ENCODE data around the gene TENM4.
A peak's percentile ranks its signal among the peaks of the same experiment; 100 is the strongest.

The TENM4 gene

DNA sequence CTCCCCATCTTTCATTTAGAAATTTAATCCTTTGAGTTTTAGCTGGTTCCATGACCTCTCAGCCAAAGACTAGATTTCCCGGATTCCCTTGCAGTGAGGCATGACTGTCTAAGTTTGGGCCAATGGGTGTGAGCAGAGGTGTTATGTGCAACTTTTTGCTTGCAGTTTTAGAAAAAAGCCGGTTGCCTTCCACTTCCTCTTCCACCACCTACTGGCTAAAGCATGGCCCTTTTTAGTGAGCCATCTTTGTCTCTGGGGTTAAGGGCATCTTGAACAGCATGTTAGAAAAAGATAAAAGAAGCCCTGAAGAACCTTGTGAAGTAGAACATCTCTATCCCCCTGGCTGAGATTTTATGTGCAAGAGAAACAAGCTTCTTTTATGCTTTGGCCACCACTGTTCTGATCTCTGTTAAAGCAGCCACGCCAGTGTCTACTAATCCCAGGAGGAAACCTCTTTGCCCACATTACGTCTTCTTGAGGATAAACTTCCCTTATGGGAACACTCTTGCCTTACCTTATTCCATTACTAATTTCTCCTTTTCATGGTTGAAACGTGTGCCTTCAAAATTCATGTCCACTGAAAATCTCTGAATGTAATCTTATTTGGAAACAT, 279.9 kb downstream of the TENM4 start:
- no peak for DNase-seq

DNA sequence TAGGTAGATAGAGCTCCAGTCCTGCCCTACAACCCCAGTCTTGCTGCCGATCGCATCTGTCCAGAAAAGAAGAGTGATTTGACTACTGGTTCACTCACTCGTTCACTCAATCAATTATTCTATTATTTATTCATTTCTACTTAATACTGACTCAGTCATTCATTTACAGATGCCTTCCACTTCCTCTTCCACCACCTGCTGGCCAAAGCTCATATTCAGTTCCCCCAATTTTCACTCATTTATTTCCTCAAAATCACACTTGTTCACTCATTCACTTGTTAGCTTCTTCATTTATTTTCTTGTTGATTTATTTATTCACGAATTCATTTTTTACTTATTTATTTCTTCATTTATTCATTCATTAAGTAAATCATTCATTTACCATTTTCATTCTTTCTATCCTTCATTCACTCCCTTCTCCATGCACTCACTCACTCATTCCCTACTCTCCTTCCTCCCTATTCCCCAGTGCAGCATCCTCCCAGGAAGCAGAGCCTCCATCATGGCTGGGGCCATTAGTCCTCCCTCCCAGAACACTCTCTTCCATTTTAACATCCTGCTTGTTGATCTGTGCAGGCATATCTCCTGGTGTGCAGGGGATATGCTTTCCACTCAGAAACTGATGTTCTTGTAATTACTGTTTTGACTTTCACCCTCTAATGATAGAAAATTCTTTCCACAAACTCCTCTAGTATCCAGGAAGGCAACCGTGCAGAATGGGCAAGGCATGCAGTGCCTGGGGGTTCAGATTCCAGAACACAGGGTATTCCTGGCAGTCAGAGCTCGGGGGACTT, 281.0 kb downstream of the TENM4 start:
- no peak for DNase-seq

DNA sequence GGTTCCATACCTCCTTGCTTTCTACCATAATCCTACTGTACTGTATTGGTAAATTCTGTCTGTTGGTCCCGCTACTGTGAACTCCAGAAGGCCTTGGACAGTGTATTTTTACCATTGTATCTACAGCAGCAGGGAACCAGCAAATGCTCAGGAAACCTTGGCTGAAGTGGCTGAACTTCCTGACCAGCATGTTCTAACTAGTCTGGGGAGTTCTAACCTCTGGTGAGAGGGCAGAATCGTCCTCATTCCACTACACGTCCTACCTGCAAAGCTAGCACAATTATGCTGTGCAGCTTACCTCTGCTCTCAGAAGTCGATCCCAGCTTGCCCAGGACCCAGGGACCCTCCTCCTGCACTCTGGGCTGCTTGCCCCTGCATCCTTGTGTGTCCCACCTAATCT, 283.1 kb downstream of the TENM4 start:
- no peak for DNase-seq

DNA sequence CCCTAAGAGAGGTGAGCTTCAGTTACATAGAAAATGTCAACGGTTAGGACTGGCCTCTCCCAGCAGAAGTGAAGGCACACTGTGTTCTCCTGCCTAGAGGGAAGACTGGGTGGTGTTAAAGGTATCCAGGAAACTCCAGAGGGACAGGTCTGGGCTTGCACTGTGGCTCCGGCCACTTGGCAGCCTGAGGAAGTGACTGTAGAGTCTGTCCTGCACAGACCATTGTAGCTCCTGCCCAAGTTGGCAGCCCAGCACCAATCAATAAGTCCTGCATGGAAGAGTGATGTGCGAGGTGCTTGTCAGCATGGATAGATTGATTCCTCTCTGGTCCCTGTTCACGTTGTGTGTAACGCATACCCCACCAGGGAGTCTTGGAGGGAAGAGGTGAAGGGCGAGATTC, 284.8 kb downstream of the TENM4 start:
- no peak for DNase-seq

DNA sequence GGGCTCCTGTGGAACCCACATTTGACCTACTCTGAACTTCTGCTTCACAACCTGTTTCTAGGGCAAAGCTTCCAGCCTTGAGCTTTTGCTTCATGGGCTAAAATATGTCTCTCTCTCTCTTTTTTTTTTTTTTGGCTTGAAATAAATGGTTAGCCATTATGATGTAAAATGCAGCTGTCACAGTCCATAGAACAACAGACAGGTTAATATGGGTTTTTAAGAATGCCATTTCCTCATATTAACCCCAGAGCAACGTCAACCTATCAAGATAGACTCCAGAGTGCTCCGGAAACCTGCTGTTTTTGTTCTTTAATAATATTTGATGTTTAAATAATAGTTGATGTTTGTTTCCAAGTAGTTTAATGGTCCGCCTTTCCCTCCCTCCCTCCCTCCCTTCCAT, 285.6 kb downstream of the TENM4 start:
- DNase-seq: no peak

DNA sequence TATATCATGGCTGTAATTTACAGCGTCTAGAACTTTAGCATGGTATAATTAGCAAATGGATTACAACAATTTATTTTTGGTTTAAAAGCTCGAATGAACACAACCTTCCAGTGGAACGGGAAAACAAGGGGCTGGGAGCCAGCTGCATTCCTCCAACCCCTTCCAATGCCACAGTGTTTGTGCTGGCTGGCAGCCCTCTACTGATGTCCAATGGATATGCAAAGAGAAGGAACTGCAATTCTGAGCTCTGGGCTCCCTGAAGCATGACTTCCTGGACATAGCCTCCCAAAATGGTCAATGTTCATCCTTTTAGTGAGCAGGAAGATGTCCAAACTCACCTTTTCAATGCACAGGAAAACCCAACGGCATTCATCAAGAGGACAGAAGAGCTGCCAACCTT, 288.3 kb downstream of the TENM4 start:
- no peak for DNase-seq

DNA sequence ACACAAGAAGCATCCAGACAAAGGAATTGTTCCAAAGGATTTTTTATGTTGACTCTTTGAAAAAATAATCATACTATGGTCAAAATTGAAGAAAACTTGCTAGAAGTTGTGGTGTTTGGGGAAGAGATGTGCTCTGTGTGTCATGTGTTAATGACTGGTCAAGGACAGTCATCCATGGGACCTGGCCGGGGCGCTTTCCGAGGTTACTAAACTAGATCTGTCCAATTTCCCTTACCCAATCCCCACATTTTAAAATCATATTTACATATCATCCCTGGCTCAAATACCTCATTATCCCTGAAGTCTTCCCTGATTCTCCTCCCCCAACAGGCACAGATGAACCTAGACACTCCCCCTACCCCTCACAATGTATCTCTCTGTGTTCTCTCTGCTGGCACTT, 289.4 kb downstream of the TENM4 start:
- no peak for DNase-seq

DNA sequence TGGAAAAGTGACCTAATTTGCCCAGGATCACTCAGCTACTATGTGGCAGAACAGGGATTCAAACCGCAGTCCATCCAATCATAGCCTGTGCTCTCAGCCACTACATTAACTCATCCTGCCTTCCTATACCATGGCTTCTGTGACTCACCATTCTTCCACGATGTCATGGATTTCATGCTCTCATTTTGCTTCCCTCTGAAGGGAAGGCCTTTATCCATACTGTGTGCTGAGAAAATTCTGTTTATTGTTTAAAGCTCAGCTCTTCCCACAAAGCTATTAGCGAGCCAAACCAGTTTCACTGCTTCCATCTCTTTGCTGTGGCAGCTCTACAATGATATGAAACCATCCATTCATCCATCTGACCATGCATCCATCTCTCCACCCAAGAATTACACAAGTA, 289.9 kb downstream of the TENM4 start:
- DNase-seq: no peak

DNA sequence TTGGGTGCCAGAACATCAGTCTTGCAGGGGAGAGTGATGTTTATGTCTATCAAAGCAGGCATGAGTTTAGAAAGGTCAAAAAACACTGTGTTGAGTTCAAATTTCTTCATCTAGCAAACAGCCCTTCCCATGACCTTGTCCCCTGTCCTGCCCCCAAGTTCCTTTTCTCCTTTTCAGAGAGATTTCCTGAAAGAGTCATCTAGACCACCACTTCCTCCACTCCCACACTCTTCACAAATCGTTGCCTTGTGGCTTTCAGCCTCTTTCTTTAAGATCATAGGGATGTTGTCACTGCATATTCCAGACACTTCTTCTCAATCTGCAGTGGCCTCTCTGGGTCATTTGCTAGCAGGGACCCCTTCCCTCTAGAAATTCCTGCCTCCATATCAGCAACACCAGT, 290.5 kb downstream of the TENM4 start:
- DNase-seq: no peak

DNA sequence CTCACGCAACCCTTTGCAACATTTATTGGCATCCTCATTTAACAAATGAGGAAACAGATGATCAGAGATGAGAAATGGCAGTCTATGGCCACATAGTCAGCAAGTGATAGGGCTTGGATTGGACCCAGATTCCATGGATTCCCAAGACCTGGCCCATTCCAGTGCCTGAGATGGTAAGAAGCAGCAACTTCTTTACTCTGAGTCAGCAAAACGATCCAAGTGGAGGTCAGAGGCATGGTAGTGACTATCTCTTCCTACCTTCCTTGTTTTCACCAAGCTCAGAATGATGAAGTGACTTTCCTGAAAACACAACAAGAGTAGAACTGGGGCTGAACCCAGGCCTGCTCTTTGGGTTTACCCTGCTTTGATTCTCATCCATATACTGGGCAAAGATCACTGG, 293.1 kb downstream of the TENM4 start:
- no peak for DNase-seq

DNA sequence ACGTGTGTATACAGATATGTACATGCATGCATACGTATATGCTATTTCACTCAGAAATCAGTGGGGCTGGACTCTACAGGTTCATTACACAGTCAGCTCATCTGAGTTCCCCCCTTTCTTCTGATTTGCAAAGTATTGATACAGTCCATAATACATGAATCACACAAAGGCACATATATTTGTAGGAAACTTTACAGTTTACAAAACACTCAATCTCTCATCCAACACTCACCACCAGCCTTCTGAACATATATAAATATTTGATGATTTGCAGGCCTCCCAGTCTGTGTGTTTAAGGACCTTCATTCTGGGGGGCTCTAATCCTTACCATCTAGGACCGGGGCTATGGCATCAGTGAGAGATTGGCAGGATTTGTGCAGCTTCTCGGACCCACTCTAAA, 293.8 kb downstream of the TENM4 start:
- DNase-seq: no peak

DNA sequence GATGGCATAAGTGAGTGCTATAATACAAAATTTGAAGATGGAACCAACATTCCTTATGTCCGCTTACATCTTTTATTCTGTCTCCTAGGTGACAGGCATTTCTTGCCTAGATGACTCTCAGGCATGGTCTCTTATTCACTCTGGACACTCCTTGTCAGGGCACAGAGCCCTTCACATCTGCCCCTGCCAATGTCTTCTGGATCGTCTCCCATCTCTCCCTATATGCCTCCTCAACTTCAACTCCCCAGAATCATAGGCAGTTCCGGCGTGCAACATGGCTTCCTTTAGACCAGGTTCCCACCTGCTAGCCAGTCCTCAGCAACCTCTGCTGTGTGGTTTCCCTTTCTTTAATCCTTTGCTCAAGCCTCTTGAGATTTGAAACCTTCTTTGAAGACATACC, 300.9 kb downstream of the TENM4 start:
- peak in 1 of 2 experiments; percentile 16 for DNase-seq

DNA sequence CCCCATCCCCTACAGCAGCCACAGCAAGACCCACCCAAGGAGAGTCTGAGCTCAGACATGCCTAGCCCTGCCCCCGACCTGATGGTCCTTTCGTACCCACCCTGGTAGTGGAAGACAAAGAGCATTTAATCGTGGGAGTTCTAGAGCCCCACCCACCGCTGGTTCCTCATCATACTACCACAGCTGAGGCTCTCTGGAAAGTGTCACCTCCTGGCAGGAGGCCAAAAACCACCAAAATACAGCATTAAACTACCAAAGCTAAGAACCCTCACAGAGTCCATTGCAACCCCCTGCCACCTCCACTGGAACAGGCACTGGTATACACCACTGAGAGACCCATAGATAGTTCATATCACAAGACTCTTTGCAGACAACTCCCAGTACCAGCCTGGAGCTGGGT, 311.1 kb downstream of the TENM4 start:
- no peak for DNase-seq

DNA sequence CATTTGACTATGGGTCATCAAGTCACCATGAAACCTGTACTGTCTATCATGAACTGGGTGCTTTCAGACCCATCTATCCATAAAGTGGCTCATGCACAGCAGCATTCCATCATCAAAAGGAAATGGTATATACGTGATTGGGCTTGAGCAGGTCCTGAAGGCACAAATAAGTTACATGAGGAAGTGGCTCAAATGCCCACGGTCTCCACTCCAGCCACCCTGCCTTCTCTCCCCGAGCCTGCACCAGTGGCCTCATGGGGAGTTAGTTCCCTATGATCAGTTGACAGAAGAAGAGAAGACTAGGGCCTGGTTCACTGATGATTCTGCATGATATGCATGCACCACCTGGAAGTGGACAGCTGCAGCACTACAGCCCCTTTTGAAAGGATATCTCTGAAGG, 312.5 kb downstream of the TENM4 start:
- no peak for DNase-seq

DNA sequence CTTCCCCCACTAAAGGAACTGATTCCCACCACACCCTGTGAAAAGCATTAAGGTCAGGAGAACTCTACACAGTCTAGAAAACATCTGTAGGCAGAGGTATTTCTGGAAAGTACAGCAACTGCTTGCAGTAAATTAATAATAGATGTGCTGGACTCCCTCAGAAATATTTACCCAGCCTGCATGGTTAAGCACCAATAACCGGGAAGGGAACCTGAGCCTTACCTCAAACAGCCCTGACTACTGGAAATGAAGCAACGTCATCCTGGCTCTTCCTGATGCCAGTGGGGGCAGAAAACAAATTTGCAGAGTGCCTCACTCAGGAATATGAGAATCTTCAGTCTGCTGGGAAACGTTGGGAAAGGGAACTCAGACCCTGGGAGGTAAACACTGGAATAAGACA, 318.1 kb downstream of the TENM4 start:
- no peak for DNase-seq

DNA sequence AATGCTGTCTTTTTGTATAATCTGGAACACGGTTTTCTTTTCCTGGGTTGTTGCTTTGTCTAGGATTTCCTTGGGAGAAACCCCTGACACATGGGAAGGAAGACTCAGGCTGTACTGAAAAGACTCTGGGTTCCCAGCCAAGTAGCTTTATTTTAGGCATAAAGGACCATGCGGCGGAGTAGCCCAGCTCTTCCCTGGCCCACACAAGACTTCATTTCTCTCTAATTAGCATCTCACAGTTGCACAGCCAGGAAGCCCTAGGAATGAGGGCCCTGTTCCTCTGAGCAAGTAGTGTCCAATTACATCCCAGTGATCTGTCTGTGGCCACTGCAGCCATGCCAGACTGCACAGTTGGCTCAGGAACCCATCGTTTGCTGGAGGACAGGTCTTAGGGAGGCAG, 319.5 kb downstream of the TENM4 start:
- no peak for DNase-seq

DNA sequence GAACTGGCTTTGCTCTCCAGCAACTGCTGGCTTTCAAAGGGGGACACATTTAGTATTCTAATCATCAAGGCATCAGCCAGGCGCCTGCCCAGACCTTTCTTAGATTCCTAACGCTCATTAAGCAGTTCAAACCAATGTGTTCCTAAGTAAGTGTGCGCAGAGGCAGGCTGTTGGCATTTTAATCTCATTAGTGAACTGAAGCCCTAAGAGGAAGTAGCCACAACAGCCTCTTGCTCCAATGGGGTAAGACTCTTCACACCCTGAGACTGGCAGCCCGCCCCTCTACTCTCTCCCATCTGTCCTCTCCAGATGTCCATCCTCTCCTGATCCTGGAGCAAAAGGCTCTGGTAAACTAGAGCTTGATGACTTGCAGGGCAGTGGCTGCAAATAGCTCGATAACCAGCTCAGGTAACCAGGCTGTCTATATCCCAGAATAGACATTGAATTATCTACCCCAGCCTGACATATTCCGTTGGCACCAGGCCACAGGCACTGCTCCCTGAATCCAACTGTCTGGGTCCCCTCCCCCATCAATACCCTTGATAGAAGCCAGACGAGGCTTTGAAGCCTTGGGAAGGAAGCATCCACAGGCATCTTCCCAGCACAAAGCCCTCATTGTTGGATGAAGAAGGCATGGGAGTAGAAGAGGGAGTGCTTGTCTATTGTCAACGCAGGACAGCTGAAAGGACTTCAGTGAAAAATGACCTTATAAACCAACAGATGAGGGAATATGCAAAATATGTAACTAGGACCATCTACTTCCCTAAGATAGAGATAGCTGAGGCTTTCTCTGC, 321.1 kb downstream of the TENM4 start:
- DNase-seq: no peak

DNA sequence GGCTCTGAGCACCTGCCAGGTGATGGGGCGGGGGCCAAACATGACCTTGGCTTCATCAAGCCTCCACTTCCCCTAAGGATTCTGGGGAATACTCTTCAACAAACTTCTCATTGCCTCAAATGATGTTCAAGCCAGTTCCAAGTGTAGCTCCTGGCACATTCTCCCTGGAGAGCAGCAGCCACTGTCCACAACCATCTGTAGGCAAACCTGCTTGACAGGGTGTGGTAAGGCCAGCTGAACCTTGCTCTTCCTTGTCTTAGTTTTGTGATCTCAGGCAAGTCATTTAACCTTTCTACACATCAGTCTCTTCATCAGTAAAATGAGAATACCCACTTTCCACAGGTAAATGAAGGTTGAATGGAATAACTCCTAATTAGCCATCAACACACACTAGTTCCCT, 323.3 kb downstream of the TENM4 start:
- no peak for DNase-seq

DNA sequence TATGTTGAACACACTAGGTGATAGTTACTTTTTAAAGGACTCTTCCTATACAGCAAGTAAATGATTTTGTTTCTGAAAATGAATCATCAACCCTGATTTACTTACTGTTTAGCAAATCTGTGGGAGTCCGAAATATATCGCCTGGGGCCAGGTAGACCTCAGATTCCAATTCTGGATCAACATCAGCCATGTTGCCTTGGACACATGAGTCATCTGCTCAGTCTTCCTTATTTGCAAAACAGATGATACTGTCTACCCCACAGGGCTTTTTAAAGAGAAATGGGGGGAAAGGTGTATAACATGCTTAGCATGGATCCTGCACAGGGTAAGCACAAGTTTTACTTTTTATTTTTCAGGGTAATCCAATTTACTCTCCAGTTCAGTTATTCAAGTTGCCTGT, 324.2 kb downstream of the TENM4 start:
- no peak for DNase-seq

DNA sequence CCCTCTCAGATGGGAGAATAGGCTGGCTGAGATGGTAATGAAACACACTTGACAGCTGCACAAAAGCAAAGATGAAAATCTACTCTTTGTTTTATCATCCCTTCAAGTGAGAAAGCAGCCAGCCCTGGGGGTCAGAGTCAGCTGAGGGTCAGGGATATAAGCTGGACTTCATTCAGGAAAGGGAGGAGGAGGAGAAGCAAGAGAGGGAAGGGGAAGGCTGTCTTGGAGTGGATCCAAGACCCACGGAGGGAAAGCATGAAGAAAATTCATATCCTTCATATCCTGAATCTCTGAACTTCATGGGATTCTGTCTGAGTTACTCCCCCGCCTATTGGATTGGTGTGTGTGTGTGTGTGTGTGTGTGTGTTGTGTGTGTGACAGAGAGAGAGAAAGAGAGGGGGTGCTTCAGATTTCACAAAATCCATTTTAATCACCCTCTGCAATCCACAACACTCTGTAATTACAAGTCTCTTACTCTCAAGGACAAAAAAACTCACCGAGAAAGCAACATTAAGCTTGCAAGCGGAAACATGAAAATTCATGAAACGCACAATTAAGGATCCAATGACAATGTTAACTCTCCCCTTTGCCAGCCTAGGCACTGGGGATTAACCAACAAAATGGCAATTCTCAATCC, 327.7 kb downstream of the TENM4 start:
- no peak for DNase-seq

DNA sequence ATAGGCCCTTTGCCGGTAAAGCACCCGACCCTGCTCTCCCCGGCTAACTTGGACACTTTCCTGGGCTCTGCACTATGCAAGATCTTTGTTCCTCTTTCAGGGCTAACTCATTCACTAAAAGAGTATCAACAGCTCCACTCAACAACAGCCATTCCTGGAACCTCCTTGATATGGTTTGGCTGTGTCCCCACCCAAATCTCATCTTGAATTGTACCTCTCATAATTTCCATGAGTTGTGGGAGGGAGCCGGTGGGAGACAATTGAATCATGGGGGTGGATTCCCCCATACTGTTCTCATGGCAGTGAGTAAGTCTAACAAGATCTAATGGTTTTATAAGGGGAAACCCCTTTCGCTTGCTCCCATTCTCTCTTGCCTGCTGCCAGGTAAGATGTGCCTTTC, 330.0 kb downstream of the TENM4 start:
- no peak for DNase-seq

DNA sequence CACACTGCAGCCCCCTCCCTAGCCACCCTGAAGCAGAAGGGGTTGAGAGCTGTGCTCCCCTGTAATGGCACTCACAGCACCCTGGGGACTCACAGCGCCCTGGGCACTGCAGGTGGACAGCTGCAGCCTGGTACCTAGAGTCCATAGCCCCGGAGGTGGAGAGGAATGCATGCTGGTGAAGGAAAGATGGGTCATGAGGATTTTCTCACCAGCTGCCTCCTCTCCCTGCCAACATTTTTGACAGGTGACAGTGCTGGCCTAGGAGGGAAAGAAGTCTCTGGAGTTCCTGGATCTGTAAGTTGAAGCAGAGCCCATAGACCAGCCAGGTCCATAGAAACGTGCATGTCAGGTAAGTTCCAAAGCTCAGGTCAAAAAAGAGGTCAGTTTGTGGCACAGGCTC, 330.5 kb downstream of the TENM4 start:
- DNase-seq: no peak

DNA sequence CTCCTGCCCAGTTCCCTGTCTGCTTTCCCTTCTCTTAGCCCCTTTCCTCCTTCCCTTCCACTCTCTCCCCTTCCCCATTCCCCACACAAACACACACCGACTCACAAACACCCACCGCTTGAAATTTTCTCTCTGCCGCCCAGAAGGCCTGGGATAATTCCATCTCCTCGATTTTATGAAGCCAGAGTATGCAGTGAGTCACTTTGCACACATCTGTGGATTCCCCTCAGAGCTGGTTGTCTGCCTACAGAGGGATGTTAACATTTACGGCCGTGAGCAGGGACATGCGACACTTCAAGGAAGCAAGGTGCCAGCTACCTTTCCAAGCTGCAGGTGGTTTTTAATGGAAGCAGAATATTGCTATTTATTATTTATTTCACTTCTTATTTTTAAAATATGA, 332.0 kb downstream of the TENM4 start:
- no peak for DNase-seq

DNA sequence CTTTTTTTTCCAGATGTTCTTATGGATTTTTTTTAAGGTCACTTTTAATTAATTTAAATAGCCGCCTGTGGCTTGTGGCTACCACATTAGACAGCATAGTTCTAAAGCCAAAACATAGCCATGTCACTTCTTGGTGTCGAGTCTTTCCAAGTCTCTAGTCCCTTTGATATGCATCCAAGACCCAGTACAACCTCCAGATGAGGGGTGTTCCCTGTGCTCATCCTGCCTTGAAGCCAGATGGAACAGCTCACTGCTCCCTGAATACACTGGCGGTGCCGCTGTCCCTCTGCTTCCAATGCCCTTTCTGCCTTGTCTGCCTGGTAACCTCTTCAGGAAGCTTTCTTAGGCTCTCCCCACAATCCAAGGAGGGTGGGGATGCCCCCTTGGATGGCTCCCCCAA, 338.0 kb downstream of the TENM4 start:
- no peak for DNase-seq

All from NCI-H1930 (cell line).